Activated CD4-positive, alpha-beta T cell treated with anti-CD3 and anti-CD28 coated beads for 36 hours (primary cell): Measurements from ENCODE around the gene LONRF2. TPM values are rescaled to one million over a fixed set of nuclear protein-coding genes. Genes with fewer than 3 reads are reported as not detected.
A peak's percentile ranks its signal among the peaks of the same experiment; 100 is the strongest.

Experiments
- ATAC-seq: fragments of 200-7000 bp; cut with Tn5 transposase; one replicate; pipeline ENCODE4 v1.10.0; 2021; ENCODE audit warnings: mild to moderate bottlenecking, moderate library complexity
- CTCF ChIA-PET: fragments of 350-600 bp; sonication (Branson Sonifier 250); formaldehyde crosslinking; loops from one replicate; lab custom pipeline; 2021; ENCODE audit warnings: antibody characterized with exemption; lab: Charles Lee
- POLR2A ChIA-PET: fragments of 350-600 bp; sonication (Branson Sonifier 250); formaldehyde crosslinking; loops from one replicate; lab custom pipeline; 2021; ENCODE audit warnings: antibody characterized with exemption, inconsistent platforms; lab: Charles Lee
- DNase-seq: peaks from one replicate; pipeline ENCODE4 v3.0.0-alpha.2; 2020
- H3K27ac Mint-ChIP-seq: one replicate; pipeline ENCODE4 v1.8.0; 2021; ENCODE audit warnings: mixed read lengths
- H3K27me3 Mint-ChIP-seq: one replicate; pipeline ENCODE4 v1.8.0; 2021; ENCODE audit warnings: mixed read lengths
- H3K36me3 Mint-ChIP-seq: one replicate; pipeline ENCODE4 v1.8.0; 2021; ENCODE audit warnings: low read depth, mixed read lengths
- H3K4me1 Mint-ChIP-seq: one replicate; pipeline ENCODE4 v1.8.0; 2021; ENCODE audit warnings: mixed read lengths
- H3K4me3 Mint-ChIP-seq: one replicate; pipeline ENCODE4 v1.8.0; 2021; ENCODE audit warnings: mild to moderate bottlenecking, moderate library complexity, mixed read lengths
- H3K9me3 Mint-ChIP-seq: one replicate; pipeline ENCODE4 v1.8.0; 2021; ENCODE audit warnings: low read depth, mixed read lengths
- intact Hi-C, 2 experiments: fragments of 100-400 bp; cut with DNase I in 1 of 2; cut with micrococcal nuclease in 1 of 2; formaldehyde crosslinking; loops; one replicate each; pipeline versions ENCODE4 v1.14.2 to v1.15.1; 2022 to 2024; cut with DNase I, micrococcal nuclease
- total RNA-seq, 2 experiments: library from RNA; stranded (reverse); gene quantifications; one replicate each; pipeline ENCODE4 v1.2.3, GENCODE V29; 2021

LONRF2 gene
- total RNA-seq, 2 experiments from 2014 or later = 0.02 to 0.04 TPM

DNA sequence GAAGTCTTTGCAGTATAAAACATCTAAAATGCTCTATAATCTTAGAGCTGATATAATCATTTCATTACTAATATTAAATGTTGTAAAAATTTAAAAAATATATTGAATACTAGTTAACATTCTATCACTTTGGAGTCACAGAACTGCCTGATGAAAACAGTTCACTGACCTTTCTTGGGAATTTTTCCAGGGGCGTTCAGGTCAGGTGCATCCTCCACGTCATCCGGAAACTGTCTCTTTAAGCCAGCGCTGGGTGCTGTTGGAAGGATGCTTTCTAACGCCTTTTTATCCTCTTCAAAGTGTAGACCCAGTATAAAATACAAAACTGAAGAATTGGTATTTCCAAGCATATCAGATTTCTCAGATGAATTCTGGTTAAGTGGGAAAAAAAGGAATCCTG, 22.8 kb downstream of the LONRF2 start:
- no peaks in the 10 kb centered on the region for H3K36me3 Mint-ChIP-seq
- no peaks in the 10 kb centered on the region for H3K4me1 Mint-ChIP-seq
- CTCF ChIA-PET = interaction anchor here (1.4 to 1.5 kb wide), 2 partner anchors 25 to 82 kb away, joined by 3 to 4 read pairs; no protein-coding TSS in a partner anchor
- peaks cover 28% of the 10 kb centered on the region for H3K27me3 Mint-ChIP-seq
- no peak for ATAC-seq
- H3K27ac Mint-ChIP-seq = no peak overlapping the region
- peaks cover 5% of the 10 kb centered on the region for H3K9me3 Mint-ChIP-seq
- intact Hi-C loops = no loop called here
- H3K4me3 Mint-ChIP-seq = no peak overlapping the region
- DNase-seq = no peak
- POLR2A ChIA-PET = no interaction called here

DNA sequence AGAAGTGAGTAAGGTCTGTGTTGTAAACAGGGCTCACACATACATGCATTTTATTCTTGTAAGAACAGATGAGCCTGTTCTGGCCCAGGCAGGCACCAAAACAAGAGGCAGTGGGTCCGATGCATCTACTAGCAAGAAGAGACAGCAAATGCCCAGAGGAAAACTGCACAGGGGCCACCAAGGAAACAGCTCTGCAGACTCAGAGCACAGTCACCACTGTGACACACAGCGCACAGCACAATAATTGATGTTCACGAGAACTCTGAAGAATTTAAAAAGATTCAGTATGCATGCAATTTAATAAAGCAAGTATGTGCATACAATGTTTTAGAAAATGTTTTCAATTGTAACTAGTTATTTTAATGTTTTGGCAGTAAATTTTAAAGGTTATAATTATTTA, 24.8 kb downstream of the LONRF2 start:
- Mint-ChIP-seq H3K4me3 (no peak overlapping the region), H3K27ac (no peak overlapping the region), H3K4me1 (no peaks in the 10 kb centered on the region), H3K9me3 (no peaks in the 10 kb centered on the region), H3K36me3 (no peaks in the 10 kb centered on the region), H3K27me3 (peaks cover 24% of the 10 kb centered on the region)
- intact Hi-C loops = no loop called here
- DNase-seq (no peak), ATAC-seq (no peak)
- POLR2A ChIA-PET = no interaction called here
- CTCF ChIA-PET = interaction anchor here (1.5 kb wide), 1 partner anchor 83 kb away, joined by 7 read pairs; no protein-coding TSS in a partner anchor

DNA sequence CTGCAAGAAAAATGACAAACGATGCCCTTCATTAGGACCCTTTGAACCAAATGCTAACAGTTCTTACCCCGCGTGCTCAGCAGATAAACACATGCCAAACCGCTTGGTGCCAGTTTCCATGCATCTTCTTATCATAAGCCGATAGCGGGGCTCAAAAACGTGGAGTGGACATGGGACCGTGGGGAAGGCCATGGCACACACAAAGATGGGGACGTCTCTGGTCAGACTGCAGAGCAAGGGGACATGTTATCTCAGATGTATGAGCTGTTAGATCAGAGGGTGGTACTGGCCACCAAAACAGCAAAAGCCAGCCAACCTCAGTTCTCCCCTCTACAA, 28.2 kb downstream of the LONRF2 start:
- no peaks in the 10 kb centered on the region for H3K4me1 Mint-ChIP-seq
- H3K4me3 Mint-ChIP-seq = no peak overlapping the region
- H3K36me3 Mint-ChIP-seq = no peaks in the 10 kb centered on the region
- no peak overlapping the region for H3K27ac Mint-ChIP-seq
- ATAC-seq (no peak), DNase-seq (no peak)
- POLR2A ChIA-PET = no interaction called here
- intact Hi-C loops = no loop called here
- CTCF ChIA-PET = no interaction called here
- H3K9me3 Mint-ChIP-seq = no peaks in the 10 kb centered on the region
- peaks cover 15% of the 10 kb centered on the region for H3K27me3 Mint-ChIP-seq

DNA sequence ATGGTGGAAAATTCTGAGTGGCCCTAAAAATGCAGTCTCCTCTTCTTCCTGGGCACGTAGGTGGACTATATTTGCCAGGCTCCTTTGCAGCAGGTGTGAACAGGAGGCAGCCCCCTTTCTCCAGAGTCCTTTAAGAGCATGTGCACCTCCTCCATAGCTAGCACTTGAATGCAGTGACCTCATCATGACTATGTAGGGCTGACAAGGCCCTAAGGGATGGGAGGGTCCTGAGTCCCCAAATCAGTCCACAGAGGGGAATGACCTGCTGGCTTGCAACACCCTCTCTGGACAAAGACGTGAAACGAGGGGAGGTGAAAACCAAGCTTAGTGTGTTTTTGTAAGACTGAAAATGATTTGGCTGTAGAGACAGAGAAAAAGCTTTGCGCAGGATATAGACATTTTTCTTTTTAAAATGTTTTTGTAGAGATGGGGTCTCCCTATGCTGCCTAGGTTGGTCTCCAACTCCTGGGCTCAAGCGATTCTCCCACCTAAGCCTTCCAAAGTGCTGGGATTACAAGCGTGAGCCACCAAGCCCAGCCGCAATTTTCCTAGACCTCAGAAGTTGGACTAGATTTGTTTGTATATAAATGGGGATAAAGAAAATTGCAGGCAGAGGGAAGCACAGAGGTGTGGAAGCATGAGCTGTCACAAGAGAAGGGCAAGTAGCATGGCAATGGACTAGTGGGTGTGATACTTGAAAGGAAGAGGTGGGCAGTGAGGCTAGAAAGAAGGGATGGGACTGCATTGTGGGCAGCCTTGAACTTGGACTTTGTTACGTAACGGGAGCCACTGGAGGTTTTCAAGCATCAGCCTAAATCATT, 28.8 kb downstream of the LONRF2 start:
- peaks cover 12% of the 10 kb centered on the region for H3K27me3 Mint-ChIP-seq
- intact Hi-C loops = no loop called here
- H3K36me3 Mint-ChIP-seq = no peaks in the 10 kb centered on the region
- ATAC-seq (no peak), DNase-seq (no peak)
- ChIA-PET CTCF (interaction anchor here (0.5 to 1.8 kb wide), 3 partner anchors 8 to 793 kb away, joined by 3 to 7 read pairs (median 3); no protein-coding TSS in a partner anchor), POLR2A (no interaction called here)
- H3K4me1 Mint-ChIP-seq = no peaks in the 10 kb centered on the region
- no peak overlapping the region for H3K27ac Mint-ChIP-seq
- no peak overlapping the region for H3K4me3 Mint-ChIP-seq
- no peaks in the 10 kb centered on the region for H3K9me3 Mint-ChIP-seq

DNA sequence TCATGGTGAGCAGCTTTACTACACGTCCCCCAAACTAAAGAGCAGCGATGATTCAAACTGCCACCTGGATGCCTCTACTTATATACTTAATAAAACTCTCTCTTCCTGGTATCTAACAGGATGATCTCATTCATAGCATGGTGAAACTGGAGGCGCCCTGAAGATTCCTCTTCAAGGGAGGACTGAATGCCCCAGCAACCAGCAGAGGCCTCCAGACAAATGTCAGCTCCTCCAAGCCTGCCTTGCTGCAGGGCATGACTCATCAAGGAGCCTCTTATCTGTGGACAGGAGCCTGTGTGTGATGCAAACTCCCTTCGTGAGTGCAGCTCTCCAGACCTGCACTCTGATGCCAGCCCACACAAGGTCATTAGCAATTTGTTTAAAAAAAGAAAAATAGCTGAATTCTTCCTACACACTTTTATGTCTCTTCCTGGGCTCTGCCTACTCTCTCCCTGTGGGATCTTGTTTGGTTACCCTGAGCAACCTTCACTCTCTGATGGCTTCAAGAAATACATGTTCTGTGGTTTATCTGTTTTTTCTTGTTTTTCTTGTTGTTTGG, 30.2 kb downstream of the LONRF2 start:
- ATAC-seq (peak; percentile 76), DNase-seq (peak; percentile 64)
- POLR2A ChIA-PET = no interaction called here
- CTCF ChIA-PET = interaction anchor here (0.8 to 1.8 kb wide), 3 partner anchors 20 to 89 kb away, joined by 3 to 7 read pairs (median 5); no protein-coding TSS in a partner anchor
- Mint-ChIP-seq H3K27ac (no peak overlapping the region), H3K36me3 (no peaks in the 10 kb centered on the region), H3K4me3 (no peak overlapping the region), H3K27me3 (peaks cover 12% of the 10 kb centered on the region), H3K9me3 (no peaks in the 10 kb centered on the region), H3K4me1 (no peaks in the 10 kb centered on the region)
- intact Hi-C loops = no loop called here

DNA sequence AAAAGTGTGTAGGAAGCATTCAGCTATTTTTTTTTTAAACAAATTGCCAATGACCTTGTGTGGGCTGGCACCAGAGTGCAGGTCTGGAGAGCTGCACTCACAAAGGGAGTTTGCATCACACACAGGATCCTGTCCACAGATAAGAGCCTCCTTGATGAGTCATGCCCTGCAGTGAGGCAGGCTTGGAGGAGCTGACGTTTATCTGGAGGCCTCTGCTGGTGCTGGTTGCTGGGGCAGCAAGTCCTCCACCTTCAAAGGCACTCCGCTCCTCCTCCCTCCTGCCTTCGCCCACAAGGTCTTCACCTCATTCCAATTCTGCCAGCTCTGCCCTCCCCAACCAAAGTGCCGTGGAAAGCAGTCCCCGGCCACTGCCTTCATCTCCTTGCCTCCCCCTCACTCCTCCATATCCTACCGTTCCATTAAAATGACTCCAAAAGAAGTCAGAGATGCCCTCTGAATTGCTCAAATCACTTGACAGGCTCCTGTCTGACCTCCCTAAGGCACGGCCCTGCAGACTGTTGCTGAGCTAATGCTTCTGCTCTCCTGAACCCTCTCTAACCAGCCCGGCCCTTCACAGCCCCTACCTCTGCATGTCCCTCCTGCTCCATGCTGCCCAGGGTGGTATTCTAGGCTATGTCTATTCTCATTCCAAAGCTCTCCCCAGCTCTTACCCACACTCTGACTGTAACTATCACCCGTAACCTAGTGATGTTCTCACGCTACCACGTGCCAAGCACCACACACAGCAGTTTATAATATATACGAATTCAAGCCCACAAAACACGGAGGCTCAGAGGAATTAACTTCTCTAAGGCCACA, 30.9 kb downstream of the LONRF2 start:
- Mint-ChIP-seq H3K36me3 (no peaks in the 10 kb centered on the region), H3K27ac (no peak overlapping the region), H3K9me3 (no peaks in the 10 kb centered on the region), H3K27me3 (peaks cover 12% of the 10 kb centered on the region), H3K4me1 (no peaks in the 10 kb centered on the region), H3K4me3 (no peak overlapping the region)
- intact Hi-C loops = no loop called here
- DNase-seq = peak; percentile 78
- peak; percentile 96 for ATAC-seq
- POLR2A ChIA-PET = no interaction called here
- CTCF ChIA-PET = interaction anchor here (0.6 to 1.8 kb wide), 7 partner anchors 10 to 97 kb away, joined by 3 to 7 read pairs (median 5); no protein-coding TSS in a partner anchor

DNA sequence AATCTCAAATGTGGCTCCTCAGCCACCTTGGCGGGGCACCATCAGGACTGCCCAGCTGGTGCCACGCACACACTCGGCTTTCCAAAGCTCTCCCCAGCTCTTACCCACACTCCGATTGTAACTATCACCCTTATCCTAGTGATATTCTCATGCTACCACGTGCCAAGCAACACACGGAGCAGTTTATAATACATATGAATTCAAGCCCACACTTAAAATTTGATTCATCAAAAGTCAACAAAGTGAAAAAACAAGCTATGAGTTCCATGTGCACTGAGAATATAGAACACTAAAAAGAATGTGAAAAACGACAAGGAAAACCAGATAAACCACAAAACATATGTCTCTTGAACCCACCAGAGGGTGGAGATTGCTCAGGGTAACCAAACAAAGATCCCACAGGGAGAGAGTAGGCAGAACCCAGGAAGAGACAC, 31.6 kb downstream of the LONRF2 start:
- Mint-ChIP-seq H3K9me3 (no peaks in the 10 kb centered on the region), H3K27me3 (peaks cover 7% of the 10 kb centered on the region), H3K4me1 (no peaks in the 10 kb centered on the region), H3K4me3 (no peak overlapping the region), H3K27ac (no peak overlapping the region), H3K36me3 (no peaks in the 10 kb centered on the region)
- intact Hi-C loops = no loop called here
- ChIA-PET CTCF (interaction anchor here (0.6 to 1.4 kb wide), 5 partner anchors 11 to 98 kb away, joined by 3 to 7 read pairs (median 4); no protein-coding TSS in a partner anchor), POLR2A (no interaction called here)
- ATAC-seq (peak; percentile 10), DNase-seq (no peak)

DNA sequence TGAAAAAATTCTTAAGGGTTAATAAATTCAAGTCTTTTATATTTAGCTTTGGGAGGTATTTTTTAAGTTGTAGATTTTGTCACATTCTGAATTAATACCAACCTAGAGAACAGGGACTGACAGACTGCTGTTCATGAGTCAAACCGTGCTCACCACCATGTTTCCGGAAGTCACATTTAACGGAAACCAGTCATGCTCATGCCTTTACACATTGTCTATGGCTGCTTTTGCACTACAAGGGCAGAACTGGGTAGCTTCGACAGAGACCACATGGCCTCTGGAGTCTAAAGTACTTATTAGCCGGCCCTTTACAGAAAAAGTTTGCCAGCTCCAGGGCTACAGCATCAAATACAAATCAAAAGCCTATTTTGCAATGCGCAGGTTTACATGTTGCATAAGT, 33.3 kb downstream of the LONRF2 start:
- ATAC-seq (no peak), DNase-seq (peak; percentile 17)
- H3K36me3 Mint-ChIP-seq = no peaks in the 10 kb centered on the region
- no peaks in the 10 kb centered on the region for H3K4me1 Mint-ChIP-seq
- H3K27me3 Mint-ChIP-seq = peaks cover 3% of the 10 kb centered on the region
- ChIA-PET CTCF (interaction anchor here (1.2 kb wide), 1 partner anchor 92 kb away, joined by 3 read pairs; no protein-coding TSS in a partner anchor), POLR2A (no interaction called here)
- intact Hi-C loops = no loop called here
- no peaks in the 10 kb centered on the region for H3K9me3 Mint-ChIP-seq
- no peak overlapping the region for H3K27ac Mint-ChIP-seq
- H3K4me3 Mint-ChIP-seq = no peak overlapping the region

DNA sequence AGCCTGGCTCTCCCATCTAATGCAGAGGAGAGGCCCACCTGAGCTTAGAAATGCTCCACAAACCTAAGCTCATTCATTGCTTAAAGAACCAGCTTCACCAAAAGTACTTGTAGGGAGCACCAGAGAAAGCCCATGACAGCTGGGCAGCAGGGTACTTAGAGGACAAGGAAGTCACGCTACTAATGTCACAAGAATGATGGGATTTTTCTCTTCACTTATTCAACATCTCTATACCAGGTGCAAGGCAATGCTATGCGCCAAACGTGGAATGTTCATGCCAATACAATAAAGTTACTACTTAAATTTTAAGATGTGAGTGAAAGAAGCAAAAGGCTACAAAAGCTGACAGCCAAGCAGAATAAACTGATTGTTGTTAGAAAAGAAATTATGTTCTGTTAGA, 36.0 kb downstream of the LONRF2 start:
- Mint-ChIP-seq H3K27me3 (peaks cover 11% of the 10 kb centered on the region), H3K36me3 (no peaks in the 10 kb centered on the region), H3K9me3 (no peaks in the 10 kb centered on the region), H3K4me1 (no peaks in the 10 kb centered on the region), H3K4me3 (no peak overlapping the region), H3K27ac (no peak overlapping the region)
- intact Hi-C loops = no loop called here
- POLR2A ChIA-PET = no interaction called here
- CTCF ChIA-PET = no interaction called here
- ATAC-seq (no peak), DNase-seq (no peak)

DNA sequence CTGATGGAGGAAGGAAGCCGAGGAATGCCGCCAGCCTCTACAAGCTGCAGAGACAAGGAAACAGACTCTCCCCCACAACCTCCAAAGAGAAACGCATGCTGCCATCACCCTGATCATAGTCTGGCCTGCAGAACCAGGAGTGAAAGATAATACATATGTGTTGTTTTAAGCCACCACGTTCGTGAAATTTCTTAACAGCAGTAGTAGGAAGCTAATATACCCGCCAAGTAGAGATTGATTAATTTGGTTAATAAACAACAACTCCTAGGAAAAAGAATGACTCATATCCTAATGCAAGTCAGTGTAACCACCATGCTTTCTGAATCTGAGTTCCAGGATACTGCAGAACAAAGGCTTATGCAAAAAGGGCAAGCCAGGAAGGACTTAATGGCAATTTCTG, 36.6 kb downstream of the LONRF2 start:
- POLR2A ChIA-PET = no interaction called here
- CTCF ChIA-PET = no interaction called here
- Mint-ChIP-seq H3K27ac (no peak overlapping the region), H3K4me1 (no peaks in the 10 kb centered on the region), H3K9me3 (no peaks in the 10 kb centered on the region), H3K27me3 (peaks cover 13% of the 10 kb centered on the region), H3K4me3 (no peak overlapping the region), H3K36me3 (no peaks in the 10 kb centered on the region)
- ATAC-seq (no peak), DNase-seq (no peak)
- intact Hi-C loops = no loop called here

DNA sequence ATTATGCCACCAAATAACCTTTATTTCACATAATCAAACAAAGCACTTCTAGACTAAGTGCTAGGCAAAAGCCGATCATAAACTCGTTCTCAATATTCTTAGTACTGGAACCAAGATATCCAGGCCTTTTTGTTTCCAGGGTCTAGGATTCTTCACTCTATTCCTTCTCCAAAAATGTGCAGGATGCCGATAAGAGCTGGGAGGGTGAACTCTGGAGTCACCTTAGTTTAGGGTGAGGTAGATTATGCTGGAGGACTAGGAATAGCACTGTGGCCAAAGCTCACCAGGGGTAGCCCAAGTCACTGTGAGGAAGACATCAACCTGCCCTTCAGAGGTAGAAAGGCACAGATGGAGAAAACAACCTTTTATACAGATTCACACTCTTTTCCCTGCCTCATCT, 37.3 kb downstream of the LONRF2 start:
- Mint-ChIP-seq H3K27ac (no peak overlapping the region), H3K27me3 (peaks cover 13% of the 10 kb centered on the region)

More for the DNA sequence above, 37.3 kb downstream of the LONRF2 start:
- Mint-ChIP-seq H3K9me3 (no peaks in the 10 kb centered on the region), H3K36me3 (no peaks in the 10 kb centered on the region), H3K4me1 (no peaks in the 10 kb centered on the region), H3K4me3 (no peak overlapping the region)
- ChIA-PET CTCF (no interaction called here), POLR2A (no interaction called here)
- intact Hi-C loops = no loop called here
- ATAC-seq = no peak
- DNase-seq = no peak
